ENCODE results near the gene MS4A6A.

The MS4A6A gene, protein sequence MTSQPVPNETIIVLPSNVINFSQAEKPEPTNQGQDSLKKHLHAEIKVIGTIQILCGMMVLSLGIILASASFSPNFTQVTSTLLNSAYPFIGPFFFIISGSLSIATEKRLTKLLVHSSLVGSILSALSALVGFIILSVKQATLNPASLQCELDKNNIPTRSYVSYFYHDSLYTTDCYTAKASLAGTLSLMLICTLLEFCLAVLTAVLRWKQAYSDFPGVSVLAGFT

DNA sequence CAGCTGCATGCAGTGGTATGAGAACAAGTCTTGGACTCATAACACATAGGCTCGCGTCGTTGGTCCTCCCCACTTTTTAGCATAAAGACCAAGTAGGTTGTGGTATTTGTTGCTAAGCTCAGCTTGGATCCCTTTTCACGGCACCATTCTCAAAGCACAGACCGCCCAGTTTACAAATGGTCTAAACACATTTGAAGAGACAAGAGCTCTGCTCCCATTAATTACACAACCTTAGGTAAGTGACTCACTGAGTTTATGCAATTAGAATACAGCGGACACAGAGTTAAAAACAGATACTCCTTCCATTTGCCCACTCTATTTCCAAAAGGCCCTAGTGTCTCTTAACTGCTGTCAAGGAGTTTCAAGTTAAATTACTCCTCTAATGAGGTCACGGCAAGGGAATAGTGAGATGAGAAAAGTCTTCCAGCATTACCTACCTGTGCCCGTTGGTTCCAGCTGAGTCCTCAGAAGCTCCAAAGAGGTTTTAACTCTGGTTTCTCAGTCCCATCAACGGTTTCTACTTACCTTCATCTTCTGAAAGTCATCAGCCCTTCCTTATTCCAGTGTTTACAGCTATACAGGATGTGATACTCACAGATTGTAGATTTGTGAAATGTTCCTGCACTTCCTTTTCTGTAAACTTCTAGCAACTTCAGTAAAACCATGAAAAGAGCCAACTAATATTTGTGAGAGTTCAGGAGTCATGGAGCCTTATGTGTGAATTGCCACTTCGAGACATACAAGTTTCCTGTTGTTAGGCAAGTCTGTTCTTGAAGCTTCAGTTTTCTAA is at the start of gene MS4A6A:
Gene MS4A6A, minus strand, starts transcription at position 543 of the 790 bp plus-strand sequence. CDS start 1,356 bp downstream, outside the sequence.
- Histone ChIP-seq H3K4me3 (no peak within 1 kb of the TSS), H3K9ac (no peak within 1 kb of the TSS), H3K36me3 (no peaks in the 10 kb centered on the region), H3K4me1 (peaks cover 29% of the 10 kb centered on the region; the same call in 1 of the 2 replicates), H4K20me1 (no peaks in the 10 kb centered on the region), H3K9me3 (peaks cover 15% of the 10 kb centered on the region), H3K4me2 (no peak within 1 kb of the TSS; the same call in 1 of the 2 replicates), H3K27me3 (no peaks in the 10 kb centered on the region), H3K27ac (no peak within 1 kb of the TSS)
- no peak for TF ChIP-seq Cebpa-rat (IDR thresholded peaks at IDR 0.05)

DNA sequence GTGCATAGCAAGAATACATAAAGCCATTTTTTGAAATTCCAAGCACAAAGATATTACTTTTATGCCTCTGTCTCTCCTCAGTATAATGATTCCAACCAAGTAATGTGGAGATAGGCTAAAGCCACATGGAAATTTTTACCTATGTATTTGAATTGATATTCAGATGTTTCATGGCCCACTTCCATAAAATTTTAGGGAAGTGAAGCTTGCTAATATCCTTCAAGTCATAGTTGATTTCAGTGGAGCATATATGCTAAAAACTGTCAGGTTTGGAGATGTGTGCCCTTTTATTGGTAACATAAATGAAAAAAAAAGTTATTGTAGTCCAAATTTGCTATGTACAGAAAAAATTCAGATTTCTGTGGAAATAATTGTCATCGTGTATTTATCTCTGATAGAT is 47.8 kb upstream of the MS4A6A start:
- Histone ChIP-seq H3K9ac (no peak overlapping the region), H3K4me3 (no peak overlapping the region), H3K27me3 (no peaks in the 10 kb centered on the region), H3K4me1 (no peaks in the 10 kb centered on the region), H3K27ac (no peak overlapping the region), H4K20me1 (no peaks in the 10 kb centered on the region), H3K9me3 (no peaks in the 10 kb centered on the region), H3K4me2 (no peak overlapping the region), H3K36me3 (no peaks in the 10 kb centered on the region)
- no peak for TF ChIP-seq Cebpa-rat (IDR thresholded peaks at IDR 0.05)

DNA sequence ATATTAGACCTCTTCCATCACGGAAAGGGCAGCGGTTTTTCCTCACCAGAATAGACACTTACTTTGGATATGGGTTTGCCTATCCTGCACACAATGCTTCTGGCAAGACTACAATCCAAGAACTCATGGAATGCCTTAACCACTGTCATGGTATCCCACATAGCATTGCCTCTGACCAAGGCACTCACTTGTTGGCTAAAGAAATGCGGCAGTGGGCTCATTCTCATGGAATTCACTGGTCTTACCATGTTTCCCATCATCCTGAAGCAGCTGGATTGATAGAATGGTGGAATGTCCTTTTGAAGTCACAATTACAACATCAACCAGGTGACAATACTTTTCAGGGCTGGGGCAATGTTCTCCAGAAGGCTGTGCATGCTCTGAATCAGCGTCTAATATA is 39.3 kb upstream of the MS4A6A start:
- TF ChIP-seq Cebpa-rat (IDR thresholded peaks at IDR 0.05), result no peak
- H3K9me3 ChIP-seq, result no peaks in the 10 kb centered on the region
- H4K20me1 ChIP-seq, result no peaks in the 10 kb centered on the region
- H3K4me3 ChIP-seq, result no peak overlapping the region
- H3K4me2 ChIP-seq, result no peak overlapping the region
- no peak overlapping the region for H3K27ac ChIP-seq
- H3K9ac ChIP-seq, result no peak overlapping the region
- H3K36me3 ChIP-seq, result no peaks in the 10 kb centered on the region
- no peaks in the 10 kb centered on the region for H3K4me1 ChIP-seq
- H3K27me3 ChIP-seq, result no peaks in the 10 kb centered on the region

DNA sequence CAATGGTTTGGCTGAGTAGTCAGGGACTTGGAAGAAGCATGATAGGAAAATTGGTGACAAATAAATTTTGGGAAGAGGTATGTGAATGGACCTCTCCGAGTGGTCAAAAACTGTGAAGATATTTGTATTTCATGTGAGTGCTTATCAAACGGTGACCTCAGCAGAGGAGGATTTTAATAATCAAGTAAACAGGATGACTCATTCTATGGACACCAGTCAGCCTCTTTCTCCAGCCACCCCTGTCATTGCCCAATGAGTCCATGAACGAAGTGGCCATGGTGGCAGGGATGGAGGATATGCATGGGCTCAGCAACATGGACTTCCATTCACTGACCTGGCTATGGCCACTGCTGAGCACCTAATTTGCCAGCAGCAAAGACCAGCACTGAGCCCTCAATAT is 38.8 kb upstream of the MS4A6A start:
- Histone ChIP-seq H3K9me3 (no peaks in the 10 kb centered on the region), H3K4me1 (no peaks in the 10 kb centered on the region), H3K4me2 (no peak overlapping the region), H3K36me3 (no peaks in the 10 kb centered on the region), H3K4me3 (no peak overlapping the region), H3K27me3 (no peaks in the 10 kb centered on the region), H3K27ac (no peak overlapping the region), H3K9ac (no peak overlapping the region), H4K20me1 (no peaks in the 10 kb centered on the region)
- TF ChIP-seq Cebpa-rat (IDR thresholded peaks at IDR 0.05), result no peak

DNA sequence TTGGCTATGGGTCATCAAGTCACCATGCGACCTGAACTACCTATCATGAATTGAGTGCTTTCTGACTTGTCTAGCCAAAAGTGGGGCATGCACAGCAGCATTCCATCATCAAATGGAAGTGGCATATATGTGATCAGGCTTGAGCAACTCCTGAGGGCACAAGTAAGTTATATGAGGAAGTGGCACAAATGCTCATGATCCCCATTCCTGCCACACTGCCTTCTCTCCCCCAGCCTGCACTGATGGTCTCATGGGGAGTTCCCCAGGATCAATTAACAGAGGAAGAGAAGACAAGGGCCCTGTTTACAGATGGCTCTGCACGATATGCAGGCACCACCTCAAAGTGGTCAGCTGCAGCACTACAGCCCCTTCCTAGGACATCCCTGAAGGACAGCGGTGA is 38.3 kb upstream of the MS4A6A start:
- H3K27me3 ChIP-seq, result no peaks in the 10 kb centered on the region
- no peak overlapping the region for H3K4me2 ChIP-seq
- no peaks in the 10 kb centered on the region for H3K9me3 ChIP-seq
- no peak for TF ChIP-seq Cebpa-rat (IDR thresholded peaks at IDR 0.05)
- no peak overlapping the region for H3K9ac ChIP-seq
- no peaks in the 10 kb centered on the region for H3K4me1 ChIP-seq
- H3K36me3 ChIP-seq, result no peaks in the 10 kb centered on the region
- H3K4me3 ChIP-seq, result no peak overlapping the region
- no peak overlapping the region for H3K27ac ChIP-seq
- H4K20me1 ChIP-seq, result no peaks in the 10 kb centered on the region

DNA sequence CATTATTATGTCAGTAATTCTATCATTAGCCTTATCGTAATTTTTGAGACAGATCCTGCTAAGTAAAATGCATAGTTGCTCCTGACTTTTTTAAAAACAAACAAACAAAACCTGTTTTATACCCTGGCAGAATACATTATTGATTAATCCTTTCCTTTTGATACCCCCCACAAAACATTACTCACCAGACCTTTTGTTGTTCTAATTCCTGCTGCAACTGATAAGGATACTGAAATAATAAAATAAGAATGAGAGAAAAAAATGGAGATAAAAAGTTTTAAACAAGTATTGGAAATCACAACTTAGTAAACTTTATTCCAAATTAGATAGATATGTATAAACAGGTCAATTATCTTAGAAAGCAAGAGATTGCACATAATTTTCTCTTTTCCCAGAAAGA is 31.5 kb upstream of the MS4A6A start:
- Histone ChIP-seq H3K9me3 (no peaks in the 10 kb centered on the region), H3K27ac (no peak overlapping the region), H3K27me3 (no peaks in the 10 kb centered on the region), H3K9ac (no peak overlapping the region), H3K36me3 (no peaks in the 10 kb centered on the region), H3K4me2 (no peak overlapping the region), H3K4me1 (no peaks in the 10 kb centered on the region), H3K4me3 (no peak overlapping the region), H4K20me1 (no peaks in the 10 kb centered on the region)
- no peak for TF ChIP-seq Cebpa-rat (IDR thresholded peaks at IDR 0.05)

DNA sequence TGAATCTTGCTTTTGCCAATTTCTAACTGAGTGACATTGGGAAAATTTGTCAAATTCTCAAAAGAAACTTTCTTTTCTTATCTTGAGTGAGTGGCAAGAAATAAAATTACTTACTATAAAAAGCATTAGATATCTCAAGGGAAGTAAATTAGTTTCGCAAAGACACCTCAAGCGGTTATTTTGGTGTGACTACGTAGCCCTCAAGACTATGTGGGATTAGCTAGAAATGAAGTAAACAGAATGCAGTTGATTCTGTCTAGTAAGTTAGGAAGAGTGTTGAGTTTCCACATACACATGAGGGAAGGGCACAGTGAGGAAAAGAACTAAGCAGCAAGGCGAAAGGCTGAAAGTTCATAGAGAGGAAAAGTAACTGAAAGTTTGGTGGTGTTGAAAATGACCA is 28.3 kb upstream of the MS4A6A start:
- Histone ChIP-seq H3K9me3 (no peaks in the 10 kb centered on the region), H4K20me1 (no peaks in the 10 kb centered on the region), H3K36me3 (no peaks in the 10 kb centered on the region), H3K4me2 (no peak overlapping the region), H3K4me1 (no peaks in the 10 kb centered on the region), H3K4me3 (no peak overlapping the region), H3K9ac (no peak overlapping the region), H3K27me3 (no peaks in the 10 kb centered on the region), H3K27ac (no peak overlapping the region)
- no peak for TF ChIP-seq Cebpa-rat (IDR thresholded peaks at IDR 0.05)

DNA sequence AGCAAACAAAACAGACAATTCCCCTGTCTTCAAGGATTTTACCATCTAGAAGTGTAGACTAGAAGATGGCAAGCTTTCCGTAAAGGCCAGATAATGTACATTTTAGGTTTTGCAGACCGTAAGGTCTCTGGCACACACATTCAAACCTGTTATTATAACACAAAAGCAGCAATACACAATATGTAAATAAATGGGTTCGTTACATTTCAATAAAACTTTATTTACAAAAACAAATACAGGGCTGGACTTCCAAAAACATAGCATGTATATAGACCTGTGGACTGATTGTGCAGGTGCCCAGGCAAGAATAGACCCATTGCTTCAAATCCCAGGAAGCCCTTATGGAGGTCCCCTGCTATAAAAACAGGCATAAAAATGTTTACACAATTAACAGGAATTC is 27.1 kb upstream of the MS4A6A start:
- no peak for TF ChIP-seq Cebpa-rat (IDR thresholded peaks at IDR 0.05)

DNA sequence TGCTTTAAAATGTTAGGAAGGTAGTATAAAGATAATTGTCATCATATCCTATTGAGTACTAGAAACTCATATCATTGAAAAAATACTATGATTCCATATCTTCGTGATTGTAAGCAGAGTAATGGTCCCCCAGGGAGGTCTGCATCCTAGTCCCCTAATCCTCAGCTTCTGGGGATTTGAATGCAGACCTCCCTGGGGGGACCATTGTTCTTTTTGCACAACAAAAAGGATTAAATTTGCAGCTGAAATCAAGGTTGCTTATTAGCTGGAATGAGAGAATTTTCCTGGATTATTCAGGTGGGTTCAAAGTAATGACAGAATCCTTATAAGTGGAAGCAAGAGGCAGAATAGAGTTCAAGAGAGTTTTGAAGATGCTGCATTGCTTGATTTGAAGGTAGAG is 26.1 kb upstream of the MS4A6A start:
- H3K4me2 ChIP-seq, result no peak overlapping the region
- no peak overlapping the region for H3K9ac ChIP-seq

More for the DNA sequence above, 27.1 kb upstream of the MS4A6A start:
- Histone ChIP-seq H3K4me1 (no peaks in the 10 kb centered on the region), H3K4me3 (no peak overlapping the region), H3K9me3 (no peaks in the 10 kb centered on the region), H3K4me2 (no peak overlapping the region), H4K20me1 (no peaks in the 10 kb centered on the region), H3K9ac (no peak overlapping the region), H3K27me3 (no peaks in the 10 kb centered on the region), H3K27ac (no peak overlapping the region), H3K36me3 (no peaks in the 10 kb centered on the region)

DNA sequence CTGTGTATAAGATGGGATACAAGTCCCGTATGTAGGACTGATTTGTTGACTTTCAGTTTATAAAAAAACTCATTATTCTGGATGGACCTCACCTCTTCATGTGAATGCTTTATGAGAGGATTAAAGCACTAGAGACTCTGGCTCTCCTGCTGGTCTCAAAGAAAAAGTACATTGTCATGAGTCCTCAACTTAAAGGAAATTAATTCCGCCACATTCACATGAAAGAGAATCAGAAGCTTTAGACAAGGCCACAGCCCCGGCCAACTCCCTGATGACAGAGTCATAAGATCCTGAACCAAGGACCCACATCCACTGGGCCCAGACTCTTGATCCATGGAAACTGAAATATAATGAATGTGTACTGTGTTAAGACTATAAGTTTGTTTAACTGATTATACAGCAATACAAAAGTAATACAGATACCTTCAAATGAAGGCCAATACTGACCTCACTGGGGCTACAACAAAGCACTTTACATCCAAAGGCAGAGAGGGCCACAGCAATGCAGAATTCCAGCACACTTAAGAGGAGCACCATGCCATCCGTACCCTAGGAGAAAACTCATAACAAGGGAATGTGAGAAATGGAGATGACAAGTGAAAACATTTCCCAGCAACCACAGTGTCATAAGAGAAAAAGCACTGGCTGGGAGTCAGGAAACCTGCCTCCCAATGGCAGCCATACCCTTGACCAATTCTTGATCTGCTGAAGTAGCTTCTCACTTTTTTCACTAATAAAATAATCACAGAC is 25.4 kb upstream of the MS4A6A start:
- H3K9me3 ChIP-seq, result no peaks in the 10 kb centered on the region
- no peaks in the 10 kb centered on the region for H3K27me3 ChIP-seq
- H3K4me3 ChIP-seq, result no peak overlapping the region
- no peaks in the 10 kb centered on the region for H3K4me1 ChIP-seq
- H3K27ac ChIP-seq, result no peak overlapping the region
- H3K36me3 ChIP-seq, result no peaks in the 10 kb centered on the region
- TF ChIP-seq Cebpa-rat (IDR thresholded peaks at IDR 0.05), result no peak
- no peaks in the 10 kb centered on the region for H4K20me1 ChIP-seq
- H3K9ac ChIP-seq, result no peak overlapping the region
- H3K4me2 ChIP-seq, result no peak overlapping the region

More for the DNA sequence above, 26.1 kb upstream of the MS4A6A start:
- H3K27ac ChIP-seq, result no peak overlapping the region
- no peaks in the 10 kb centered on the region for H3K27me3 ChIP-seq
- no peak for TF ChIP-seq Cebpa-rat (IDR thresholded peaks at IDR 0.05)
- H3K4me3 ChIP-seq, result no peak overlapping the region
- H3K9me3 ChIP-seq, result no peaks in the 10 kb centered on the region
- no peaks in the 10 kb centered on the region for H3K4me1 ChIP-seq
- H3K36me3 ChIP-seq, result no peaks in the 10 kb centered on the region
- no peaks in the 10 kb centered on the region for H4K20me1 ChIP-seq

Measured in BLaER1 (cell line).